MM.1S (cell line): ENCODE results near the gene WNK1.

ENCODE experiments used
- EZH2 ChIP-seq: fragments of 300-600 bp; sonication (generic); optimal IDR thresholded peaks from 2 replicates; pipeline ENCODE3; 2017; ENCODE audit warnings: low read depth, mild to moderate bottlenecking, antibody characterized with exemption, low read length, mixed read lengths
- EZH2phosphoT487 ChIP-seq: fragments of 300-600 bp; sonication (generic); IDR thresholded peaks from 2 replicates; pipeline ENCODE4 v1.6.1; 2018; ENCODE audit warnings: antibody characterized with exemption, low read length
- TF ChIP-seq, protein P1 (sequence below): fragments of 300-600 bp; sonication (generic); IDR thresholded peaks from 2 replicates; pipeline ENCODE4 v1.5.1; 2016; ENCODE audit warnings: antibody characterized with exemption, low read length, mixed read lengths

DNA sequence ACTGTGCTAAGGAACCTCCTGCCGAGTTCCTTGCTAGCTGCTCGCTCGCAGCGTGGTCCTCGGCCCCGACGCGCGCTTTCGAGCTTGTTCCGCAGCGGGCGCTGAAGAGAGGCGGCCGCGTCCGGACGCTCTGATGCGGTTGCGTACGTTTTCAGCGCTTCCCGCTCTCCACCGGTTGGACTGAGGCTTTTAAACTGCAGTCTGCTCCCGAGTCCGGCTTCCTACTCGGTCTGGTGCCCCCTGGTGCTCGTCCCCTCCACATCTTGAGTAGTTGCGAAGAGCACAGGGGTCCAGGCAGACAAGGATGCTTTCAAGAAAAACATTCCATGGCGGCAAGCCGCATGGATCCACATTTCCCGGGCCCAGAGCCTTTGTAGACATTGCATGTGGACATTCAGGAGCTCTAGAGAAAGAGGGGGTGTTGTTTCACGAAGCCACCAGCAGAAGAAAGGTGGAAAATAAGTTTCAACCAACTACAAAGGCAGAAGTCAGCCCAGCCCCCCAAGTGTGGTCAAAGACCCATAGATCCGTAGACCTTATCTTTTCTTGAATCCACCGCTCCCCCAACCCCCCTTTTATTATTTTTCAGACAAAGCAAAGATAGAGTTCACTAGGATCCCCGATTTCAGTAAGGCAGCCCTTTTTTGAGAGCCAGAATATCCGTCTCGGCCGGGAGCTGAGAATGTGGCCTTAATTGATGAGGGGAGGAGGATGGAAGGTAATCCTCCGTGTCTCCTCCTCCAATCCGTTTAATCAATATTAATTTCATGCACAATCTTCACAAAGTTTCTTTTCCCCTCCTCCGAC lies 984 bp upstream of the WNK1 start:
- TF ChIP-seq EZH2 = no peak
- TF ChIP-seq EZH2phosphoT487 = no peak
- TF ChIP-seq, protein P1, sequence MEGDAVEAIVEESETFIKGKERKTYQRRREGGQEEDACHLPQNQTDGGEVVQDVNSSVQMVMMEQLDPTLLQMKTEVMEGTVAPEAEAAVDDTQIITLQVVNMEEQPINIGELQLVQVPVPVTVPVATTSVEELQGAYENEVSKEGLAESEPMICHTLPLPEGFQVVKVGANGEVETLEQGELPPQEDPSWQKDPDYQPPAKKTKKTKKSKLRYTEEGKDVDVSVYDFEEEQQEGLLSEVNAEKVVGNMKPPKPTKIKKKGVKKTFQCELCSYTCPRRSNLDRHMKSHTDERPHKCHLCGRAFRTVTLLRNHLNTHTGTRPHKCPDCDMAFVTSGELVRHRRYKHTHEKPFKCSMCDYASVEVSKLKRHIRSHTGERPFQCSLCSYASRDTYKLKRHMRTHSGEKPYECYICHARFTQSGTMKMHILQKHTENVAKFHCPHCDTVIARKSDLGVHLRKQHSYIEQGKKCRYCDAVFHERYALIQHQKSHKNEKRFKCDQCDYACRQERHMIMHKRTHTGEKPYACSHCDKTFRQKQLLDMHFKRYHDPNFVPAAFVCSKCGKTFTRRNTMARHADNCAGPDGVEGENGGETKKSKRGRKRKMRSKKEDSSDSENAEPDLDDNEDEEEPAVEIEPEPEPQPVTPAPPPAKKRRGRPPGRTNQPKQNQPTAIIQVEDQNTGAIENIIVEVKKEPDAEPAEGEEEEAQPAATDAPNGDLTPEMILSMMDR = peak; percentile 80
